GM23338 (cell line): Measurements from ENCODE around the gene LASP1NB.

ENCODE experiments used
- ATAC-seq: fragments of 200-7000 bp; cut with Tn5 transposase; 3 replicates; pipeline ENCODE4 v1.9.1; 2020
- DNase-seq: peaks from one replicate; pipeline ENCODE4 v3.0.0-alpha.2; 2015; ENCODE audit warnings: low spot score
- H2AFZ ChIP-seq: fragments of 200-600 bp; sonication (generic); 2 replicates; pipeline ENCODE4 v1.8.0; 2016; ENCODE audit warnings: antibody characterized with exemption, mild to moderate bottlenecking, moderate library complexity
- H3F3A ChIP-seq: fragments of 200-600 bp; sonication (generic); replicated peaks from 2 replicates; pipeline ENCODE4 v1.8.0; 2017; ENCODE audit warnings: antibody characterized with exemption, mixed run types, low read depth
- H3K27ac ChIP-seq: fragments of 200-600 bp; sonication (generic); 2 replicates; pipeline ENCODE4 v1.6.1; 2016; ENCODE audit warnings: low read depth
- H3K27me3 ChIP-seq: fragments of 200-600 bp; sonication (generic); 2 replicates; pipeline ENCODE4 v1.8.0; 2016; ENCODE audit warnings: mild to moderate bottlenecking, mixed run types, moderate library complexity; ENCODE audit not compliant: insufficient read depth
- H3K36me3 ChIP-seq: fragments of 200-600 bp; sonication (generic); 2 replicates; pipeline ENCODE4 v1.8.0; 2016; ENCODE audit warnings: mild to moderate bottlenecking; ENCODE audit not compliant: insufficient read depth
- H3K4me1 ChIP-seq: fragments of 200-600 bp; sonication (generic); 2 replicates; pipeline ENCODE4 v1.8.0; 2016; ENCODE audit warnings: mild to moderate bottlenecking, moderate library complexity; ENCODE audit not compliant: insufficient read depth
- H3K4me2 ChIP-seq: fragments of 200-600 bp; sonication (generic); 2 replicates; pipeline ENCODE4 v1.7.1; 2017; ENCODE audit warnings: mixed run types
- H3K4me3 ChIP-seq: fragments of 200-600 bp; sonication (generic); 2 replicates; pipeline ENCODE4 v1.6.1; 2016; ENCODE audit warnings: mixed run types
- H3K79me2 ChIP-seq: fragments of 200-600 bp; sonication (generic); replicated peaks from 2 replicates; pipeline ENCODE4 v1.8.0; 2017; ENCODE audit warnings: mild to moderate bottlenecking; ENCODE audit not compliant: insufficient read depth
- H3K9me2 ChIP-seq: fragments of 200-600 bp; sonication (generic); 2 replicates; pipeline ENCODE4 v1.8.0; 2017; ENCODE audit not compliant: insufficient read depth
- H4K20me1 ChIP-seq: fragments of 200-600 bp; sonication (generic); replicated peaks from 2 replicates; pipeline ENCODE4 v1.8.0; 2017; ENCODE audit warnings: mild to moderate bottlenecking; ENCODE audit not compliant: insufficient read depth
- H3K27ac Mint-ChIP-seq: 2 replicates; pipeline ENCODE4 v1.8.0; 2020; ENCODE audit warnings: inconsistent platforms, mild to moderate bottlenecking, moderate library complexity, mixed read lengths
- H3K27me3 Mint-ChIP-seq: 3 replicates; pipeline ENCODE4 v1.8.0; 2022; ENCODE audit warnings: low read depth, mild to moderate bottlenecking, moderate library complexity, mixed read lengths, inconsistent platforms; ENCODE audit not compliant: insufficient read depth, poor library complexity
- H3K36me3 Mint-ChIP-seq: 3 replicates; pipeline ENCODE4 v1.8.0; 2021; ENCODE audit warnings: low read depth, mild to moderate bottlenecking, inconsistent platforms, moderate library complexity, mixed read lengths
- H3K4me1 Mint-ChIP-seq: 3 replicates; pipeline ENCODE4 v1.8.0; 2020; ENCODE audit warnings: mild to moderate bottlenecking, inconsistent platforms, mixed read lengths
- H3K4me3 Mint-ChIP-seq: 3 replicates; pipeline ENCODE4 v1.8.0; 2021; ENCODE audit warnings: moderate library complexity, mild to moderate bottlenecking, inconsistent platforms, mixed read lengths
- H3K9me3 Mint-ChIP-seq: 3 replicates; pipeline ENCODE4 v1.8.0; 2020; ENCODE audit warnings: moderate library complexity, mild to moderate bottlenecking, inconsistent platforms, mixed read lengths
- CREB1 ChIP-seq: fragments of 250-450 bp; sonication (Bioruptor Pico); IDR thresholded peaks from 2 replicates; pipeline ENCODE4 v1.5.0; 2020; ENCODE audit warnings: low read depth, mild to moderate bottlenecking, moderate library complexity
- ETS1 ChIP-seq: IDR thresholded peaks from 2 replicates; pipeline ENCODE4 v1.6.1; 2016; ENCODE audit warnings: antibody characterized with exemption
- EZH2 ChIP-seq: fragments of 200-600 bp; sonication (generic); IDR thresholded peaks from one replicate; pipeline ENCODE4 v1.8.0; 2017; ENCODE audit warnings: antibody characterized with exemption, mild to moderate bottlenecking, low read depth; ENCODE audit not compliant: unreplicated experiment
- EZH2phosphoT487 ChIP-seq: fragments of 200-600 bp; sonication (generic); IDR thresholded peaks from one replicate; pipeline ENCODE4 v1.8.1; 2018; ENCODE audit warnings: antibody characterized with exemption; ENCODE audit not compliant: unreplicated experiment
- JUNB ChIP-seq: IDR thresholded peaks from one replicate; pipeline ENCODE4 v1.6.1; 2016; ENCODE audit warnings: antibody characterized with exemption; ENCODE audit not compliant: unreplicated experiment
- REST ChIP-seq: IDR thresholded peaks from one replicate; pipeline ENCODE4 v1.6.1; 2018; ENCODE audit warnings: antibody characterized with exemption; ENCODE audit not compliant: unreplicated experiment
- STAT1 ChIP-seq: IDR thresholded peaks from one replicate; pipeline ENCODE4 v1.6.1; 2016; ENCODE audit warnings: antibody characterized with exemption; ENCODE audit not compliant: unreplicated experiment
- ZNF114 ChIP-seq: fragments of 250-450 bp; sonication (Bioruptor Pico); IDR thresholded peaks from 2 replicates; pipeline ENCODE4 v1.5.0; 2020; ENCODE audit warnings: mild to moderate bottlenecking, moderate library complexity
- TF ChIP-seq, protein P1 (sequence below), 2 experiments: fragments of 200-600 bp in 1 of 2; sonication (generic) in 1 of 2; conservative IDR thresholded peaks; 2 replicates each; pipeline versions ENCODE4 v1.5.1 to v1.6.1; 2016 to 2017; ENCODE audit warnings: antibody characterized with exemption in 2 of 2, low read depth in 2 of 2, mild to moderate bottlenecking in 2 of 2, moderate library complexity in 1 of 2
- TF ChIP-seq, protein P2 (sequence below): fragments of 250-450 bp; sonication (Bioruptor Pico); IDR thresholded peaks from 2 replicates; pipeline ENCODE4 v1.5.0; 2020; ENCODE audit warnings: mild to moderate bottlenecking, moderate library complexity

The LASP1NB gene

GRCh38 chr17:38891441-38891840 is 34.0 kb upstream of the LASP1NB start (continued):
- no peak for TF ChIP-seq JUNB
- TF ChIP-seq, protein P1, sequence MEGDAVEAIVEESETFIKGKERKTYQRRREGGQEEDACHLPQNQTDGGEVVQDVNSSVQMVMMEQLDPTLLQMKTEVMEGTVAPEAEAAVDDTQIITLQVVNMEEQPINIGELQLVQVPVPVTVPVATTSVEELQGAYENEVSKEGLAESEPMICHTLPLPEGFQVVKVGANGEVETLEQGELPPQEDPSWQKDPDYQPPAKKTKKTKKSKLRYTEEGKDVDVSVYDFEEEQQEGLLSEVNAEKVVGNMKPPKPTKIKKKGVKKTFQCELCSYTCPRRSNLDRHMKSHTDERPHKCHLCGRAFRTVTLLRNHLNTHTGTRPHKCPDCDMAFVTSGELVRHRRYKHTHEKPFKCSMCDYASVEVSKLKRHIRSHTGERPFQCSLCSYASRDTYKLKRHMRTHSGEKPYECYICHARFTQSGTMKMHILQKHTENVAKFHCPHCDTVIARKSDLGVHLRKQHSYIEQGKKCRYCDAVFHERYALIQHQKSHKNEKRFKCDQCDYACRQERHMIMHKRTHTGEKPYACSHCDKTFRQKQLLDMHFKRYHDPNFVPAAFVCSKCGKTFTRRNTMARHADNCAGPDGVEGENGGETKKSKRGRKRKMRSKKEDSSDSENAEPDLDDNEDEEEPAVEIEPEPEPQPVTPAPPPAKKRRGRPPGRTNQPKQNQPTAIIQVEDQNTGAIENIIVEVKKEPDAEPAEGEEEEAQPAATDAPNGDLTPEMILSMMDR (conservative IDR thresholded peaks at IDR 0.05; ENCODE audit: low read depth in 2 of 2) = no peak

- ATAC-seq (no peak), DNase-seq (no peak)
- no peaks in the 10 kb centered on the region for H3K36me3 ChIP-seq
- H3K4me3 ChIP-seq = no peak overlapping the region
- no peak overlapping the region for H3K4me3 Mint-ChIP-seq
- H3K36me3 Mint-ChIP-seq = peaks cover 46% of the 10 kb centered on the region
- H3K9me3 Mint-ChIP-seq = no peaks in the 10 kb centered on the region
- 0 out of 2 replicates have a peak, but pooled peaks cover 2% of the 10 kb centered on the region for H3F3A ChIP-seq
- H3K27ac Mint-ChIP-seq = no peak overlapping the region
- H3K9me2 ChIP-seq = no peaks in the 10 kb centered on the region
- H3K27ac ChIP-seq = 0 out of 2 replicates have a peak overlapping the region, but pooled peaks have one; percentile 39
- H3K27me3 ChIP-seq = no peaks in the 10 kb centered on the region
- no peak overlapping the region for H3K4me2 ChIP-seq
- H4K20me1 ChIP-seq = peaks cover 4% of the 10 kb centered on the region; the same call in 1 of the 2 replicates
- no peaks in the 10 kb centered on the region for H3K27me3 Mint-ChIP-seq
- no peak overlapping the region for H2AFZ ChIP-seq
- peaks cover 31% of the 10 kb centered on the region for H3K79me2 ChIP-seq
- H3K4me1 Mint-ChIP-seq = peaks cover 21% of the 10 kb centered on the region
- peaks cover 12% of the 10 kb centered on the region for H3K4me1 ChIP-seq
- no peak for TF ChIP-seq CREB1 (CRISPR knock-in tag)
- no peak for TF ChIP-seq ETS1
- no peak for TF ChIP-seq JUNB
- TF ChIP-seq REST = no peak
- no peak for TF ChIP-seq EZH2phosphoT487
- TF ChIP-seq, protein P2, sequence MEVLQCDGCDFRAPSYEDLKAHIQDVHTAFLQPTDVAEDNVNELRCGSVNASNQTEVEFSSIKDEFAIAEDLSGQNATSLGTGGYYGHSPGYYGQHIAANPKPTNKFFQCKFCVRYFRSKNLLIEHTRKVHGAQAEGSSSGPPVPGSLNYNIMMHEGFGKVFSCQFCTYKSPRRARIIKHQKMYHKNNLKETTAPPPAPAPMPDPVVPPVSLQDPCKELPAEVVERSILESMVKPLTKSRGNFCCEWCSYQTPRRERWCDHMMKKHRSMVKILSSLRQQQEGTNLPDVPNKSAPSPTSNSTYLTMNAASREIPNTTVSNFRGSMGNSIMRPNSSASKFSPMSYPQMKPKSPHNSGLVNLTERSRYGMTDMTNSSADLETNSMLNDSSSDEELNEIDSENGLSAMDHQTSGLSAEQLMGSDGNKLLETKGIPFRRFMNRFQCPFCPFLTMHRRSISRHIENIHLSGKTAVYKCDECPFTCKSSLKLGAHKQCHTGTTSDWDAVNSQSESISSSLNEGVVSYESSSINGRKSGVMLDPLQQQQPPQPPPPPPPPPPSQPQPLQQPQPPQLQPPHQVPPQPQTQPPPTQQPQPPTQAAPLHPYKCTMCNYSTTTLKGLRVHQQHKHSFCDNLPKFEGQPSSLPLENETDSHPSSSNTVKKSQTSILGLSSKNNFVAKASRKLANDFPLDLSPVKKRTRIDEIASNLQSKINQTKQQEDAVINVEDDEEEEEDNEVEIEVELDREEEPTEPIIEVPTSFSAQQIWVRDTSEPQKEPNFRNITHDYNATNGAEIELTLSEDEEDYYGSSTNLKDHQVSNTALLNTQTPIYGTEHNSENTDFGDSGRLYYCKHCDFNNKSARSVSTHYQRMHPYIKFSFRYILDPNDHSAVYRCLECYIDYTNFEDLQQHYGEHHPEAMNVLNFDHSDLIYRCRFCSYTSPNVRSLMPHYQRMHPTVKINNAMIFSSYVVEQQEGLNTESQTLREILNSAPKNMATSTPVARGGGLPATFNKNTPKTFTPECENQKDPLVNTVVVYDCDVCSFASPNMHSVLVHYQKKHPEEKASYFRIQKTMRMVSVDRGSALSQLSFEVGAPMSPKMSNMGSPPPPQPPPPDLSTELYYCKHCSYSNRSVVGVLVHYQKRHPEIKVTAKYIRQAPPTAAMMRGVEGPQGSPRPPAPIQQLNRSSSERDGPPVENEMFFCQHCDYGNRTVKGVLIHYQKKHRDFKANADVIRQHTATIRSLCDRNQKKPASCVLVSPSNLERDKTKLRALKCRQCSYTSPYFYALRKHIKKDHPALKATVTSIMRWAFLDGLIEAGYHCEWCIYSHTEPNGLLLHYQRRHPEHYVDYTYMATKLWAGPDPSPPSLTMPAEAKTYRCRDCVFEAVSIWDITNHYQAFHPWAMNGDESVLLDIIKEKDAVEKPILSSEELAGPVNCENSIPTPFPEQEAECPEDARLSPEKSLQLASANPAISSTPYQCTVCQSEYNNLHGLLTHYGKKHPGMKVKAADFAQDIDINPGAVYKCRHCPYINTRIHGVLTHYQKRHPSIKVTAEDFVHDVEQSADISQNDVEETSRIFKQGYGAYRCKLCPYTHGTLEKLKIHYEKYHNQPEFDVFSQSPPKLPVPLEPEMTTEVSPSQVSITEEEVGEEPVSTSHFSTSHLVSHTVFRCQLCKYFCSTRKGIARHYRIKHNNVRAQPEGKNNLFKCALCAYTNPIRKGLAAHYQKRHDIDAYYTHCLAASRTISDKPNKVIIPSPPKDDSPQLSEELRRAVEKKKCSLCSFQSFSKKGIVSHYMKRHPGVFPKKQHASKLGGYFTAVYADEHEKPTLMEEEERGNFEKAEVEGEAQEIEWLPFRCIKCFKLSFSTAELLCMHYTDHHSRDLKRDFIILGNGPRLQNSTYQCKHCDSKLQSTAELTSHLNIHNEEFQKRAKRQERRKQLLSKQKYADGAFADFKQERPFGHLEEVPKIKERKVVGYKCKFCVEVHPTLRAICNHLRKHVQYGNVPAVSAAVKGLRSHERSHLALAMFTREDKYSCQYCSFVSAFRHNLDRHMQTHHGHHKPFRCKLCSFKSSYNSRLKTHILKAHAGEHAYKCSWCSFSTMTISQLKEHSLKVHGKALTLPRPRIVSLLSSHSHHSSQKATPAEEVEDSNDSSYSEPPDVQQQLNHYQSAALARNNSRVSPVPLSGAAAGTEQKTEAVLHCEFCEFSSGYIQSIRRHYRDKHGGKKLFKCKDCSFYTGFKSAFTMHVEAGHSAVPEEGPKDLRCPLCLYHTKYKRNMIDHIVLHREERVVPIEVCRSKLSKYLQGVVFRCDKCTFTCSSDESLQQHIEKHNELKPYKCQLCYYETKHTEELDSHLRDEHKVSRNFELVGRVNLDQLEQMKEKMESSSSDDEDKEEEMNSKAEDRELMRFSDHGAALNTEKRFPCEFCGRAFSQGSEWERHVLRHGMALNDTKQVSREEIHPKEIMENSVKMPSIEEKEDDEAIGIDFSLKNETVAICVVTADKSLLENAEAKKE = no peak
- no peak for TF ChIP-seq ZNF114 (CRISPR knock-in tag)
- TF ChIP-seq EZH2 = no peak
- TF ChIP-seq, protein P1 (conservative IDR thresholded peaks at IDR 0.05; ENCODE audit: low read depth in 2 of 2) = no peak
- TF ChIP-seq STAT1 = no peak
Measured at GRCh38 chr17:38892083-38892482, 33.3 kb upstream of the LASP1NB start.
